Activated CD4-positive, alpha-beta T cell treated with anti-CD3 and anti-CD28 coated beads, Interleukin-2, amount 50 U/mL, for 1 hour (primary cell): ENCODE results near the gene CSNK2A1.
"Not testable (repeated sequence)": the region's sequence is repeated elsewhere in the genome, so short reads cannot be mapped to it uniquely, and the experiment has no call there.

Experiments
- DNase-seq: peaks from one replicate; pipeline ENCODE4 v3.0.0-alpha.2; 2020

Gene CSNK2A1

GRCh38 chr20:531608-532007 is 12.0 kb downstream of the CSNK2A1 start:
- no peak for DNase-seq

DNA sequence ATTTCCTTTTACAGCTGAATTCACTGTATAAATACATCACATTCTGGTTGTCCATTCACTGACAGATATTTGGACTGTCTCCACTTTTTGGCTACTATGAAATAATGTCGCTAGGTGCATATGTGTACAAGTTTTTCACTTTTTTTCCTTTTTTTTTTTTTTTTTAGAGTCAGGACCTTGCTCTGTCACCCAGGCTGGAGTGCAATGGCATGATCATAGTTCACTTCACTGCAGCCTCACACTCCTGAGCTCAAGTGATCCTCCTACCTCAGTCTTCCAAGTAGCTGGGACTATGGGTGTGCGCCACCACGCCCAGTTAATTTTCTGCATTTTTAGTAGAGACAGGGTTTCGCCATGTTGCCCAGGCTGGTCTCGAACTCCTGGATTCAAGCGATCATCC is 13.3 kb downstream of the CSNK2A1 start:
- no peak for DNase-seq

- DNase-seq, result no peak
Observed at GRCh38 chr20:528923-529604, 14.5 kb downstream of the CSNK2A1 start.

DNA sequence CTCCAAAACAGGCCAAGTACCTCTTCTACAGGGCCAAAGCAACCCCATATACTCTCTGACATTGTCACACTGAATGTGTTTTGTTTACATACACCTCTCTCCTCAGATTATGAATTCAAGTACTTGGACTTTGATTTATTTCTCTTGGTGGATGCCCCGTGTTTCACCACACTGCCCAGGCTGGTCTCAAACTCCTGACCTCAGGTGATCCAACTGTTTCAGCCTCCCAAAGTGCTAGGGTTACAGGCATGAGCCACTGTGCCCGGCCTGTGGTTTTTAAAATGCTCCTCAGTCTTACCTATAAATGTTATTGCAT is 16.1 kb downstream of the CSNK2A1 start:
- DNase-seq, result no peak

GRCh38 chr20:521860-522259 is 21.7 kb downstream of the CSNK2A1 start:
- DNase-seq, result no peak

- no peak for DNase-seq
Observed at GRCh38 chr20:519999-520398, 23.6 kb downstream of the CSNK2A1 start.

- DNase-seq, result no peak
Observed at GRCh38 chr20:517221-517620, 26.4 kb downstream of the CSNK2A1 start.

DNA sequence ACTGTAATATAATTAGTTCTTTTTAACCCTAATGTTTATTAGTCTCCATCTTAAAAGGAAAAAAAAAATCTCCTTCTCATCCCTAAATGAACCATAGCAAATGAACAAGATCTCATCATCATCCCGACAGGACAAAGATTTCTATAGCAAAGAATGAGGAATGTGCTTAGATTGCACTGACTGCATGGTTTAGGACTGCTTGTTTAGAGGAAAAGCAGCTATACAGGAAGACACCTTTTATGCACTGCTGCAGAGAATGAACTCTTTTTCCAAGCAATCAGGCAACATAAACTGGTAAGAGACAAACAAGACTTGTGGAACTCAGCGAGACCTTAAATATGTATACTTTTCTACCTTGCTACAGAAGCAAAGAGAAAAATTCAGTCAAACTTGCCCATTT is 26.8 kb downstream of the CSNK2A1 start:
- no peak for DNase-seq

DNA sequence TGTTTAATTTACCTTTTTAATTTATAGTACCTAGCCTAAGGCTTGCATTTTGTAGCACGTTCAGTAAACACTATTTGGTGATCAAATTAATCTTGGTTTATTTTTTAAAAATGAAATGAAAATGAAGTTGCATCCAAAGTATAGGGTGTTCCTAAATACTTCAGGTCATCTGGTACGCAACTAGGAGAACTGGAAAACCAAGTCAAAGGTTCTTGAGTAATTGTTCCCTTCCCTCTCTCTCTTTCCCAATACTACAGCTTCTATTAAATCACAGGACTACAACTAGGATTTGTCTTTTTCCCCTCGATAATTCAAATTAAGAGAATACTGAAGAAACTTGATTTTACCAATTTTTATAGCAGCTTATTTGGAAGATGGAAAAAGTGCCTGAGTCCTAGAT is 27.9 kb downstream of the CSNK2A1 start:
- no peak for DNase-seq

GRCh38 chr20:513429-513828 is 30.2 kb downstream of the CSNK2A1 start:
- no peak for DNase-seq

DNA sequence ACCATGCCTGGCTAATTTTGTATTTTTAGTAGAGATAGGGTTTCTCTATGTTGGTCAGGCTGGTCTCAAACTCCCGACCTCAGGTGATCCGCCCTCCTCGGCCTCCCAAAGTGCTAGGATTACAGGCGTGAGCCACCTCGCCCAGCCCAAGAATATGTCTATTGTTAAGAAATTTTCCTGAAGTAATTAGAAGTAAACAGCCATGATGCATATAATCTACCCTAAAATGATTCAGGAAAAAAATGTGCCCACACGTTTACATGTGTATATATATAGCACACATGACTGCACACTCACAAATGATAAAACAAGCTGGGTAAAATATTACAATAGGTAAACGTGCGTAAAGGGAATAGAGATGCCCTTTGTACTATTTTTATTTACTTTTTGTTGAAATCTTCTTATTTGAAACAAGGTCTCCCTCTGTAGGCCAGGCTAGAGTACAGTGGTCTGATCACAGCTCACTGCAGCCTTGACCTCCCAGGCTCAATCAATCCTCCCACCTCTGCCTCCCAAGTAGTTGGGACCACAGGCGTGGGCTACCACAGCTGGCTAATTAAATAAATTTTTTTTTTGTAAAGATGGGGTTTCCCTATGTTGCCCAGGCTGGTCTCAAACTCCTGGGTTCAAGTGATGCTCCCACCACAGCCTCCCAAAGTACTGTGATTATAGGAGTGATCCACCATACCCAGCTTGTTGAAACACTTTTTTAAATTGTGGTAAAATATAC is 33.1 kb downstream of the CSNK2A1 start:
- DNase-seq, result not testable (repeated sequence)

GRCh38 chr20:508364-508787 is 35.2 kb downstream of the CSNK2A1 start:
- DNase-seq, result not testable (repeated sequence)

GRCh38 chr20:507761-508332 is 35.7 kb downstream of the CSNK2A1 start:
- DNase-seq, result no peak

- DNase-seq, result no peak
Observed at GRCh38 chr20:507006-507758, 36.4 kb downstream of the CSNK2A1 start.

GRCh38 chr20:504632-505075 is 38.9 kb downstream of the CSNK2A1 start:
- DNase-seq, result no peak

GRCh38 chr20:503048-503737 is 40.4 kb downstream of the CSNK2A1 start:
- no peak for DNase-seq

DNA sequence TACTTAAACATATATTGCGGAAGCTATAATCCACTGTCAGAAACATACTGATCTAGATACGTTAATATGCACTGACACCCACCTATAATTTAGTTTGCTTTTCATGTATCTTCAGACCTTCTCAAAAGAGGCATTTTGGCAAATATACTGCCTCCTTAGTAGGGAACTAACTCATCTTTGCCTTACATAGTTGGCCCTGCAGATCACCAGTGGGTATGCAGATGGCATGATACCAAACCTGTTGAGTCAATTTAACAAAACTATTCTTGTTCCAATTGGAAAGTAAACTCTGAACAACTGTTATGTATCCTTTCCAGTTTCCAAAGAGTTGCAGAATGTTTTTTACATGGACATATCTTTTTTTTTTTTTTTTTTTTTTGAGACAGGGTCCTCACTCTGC is 45.6 kb downstream of the CSNK2A1 start:
- no peak for DNase-seq

DNA sequence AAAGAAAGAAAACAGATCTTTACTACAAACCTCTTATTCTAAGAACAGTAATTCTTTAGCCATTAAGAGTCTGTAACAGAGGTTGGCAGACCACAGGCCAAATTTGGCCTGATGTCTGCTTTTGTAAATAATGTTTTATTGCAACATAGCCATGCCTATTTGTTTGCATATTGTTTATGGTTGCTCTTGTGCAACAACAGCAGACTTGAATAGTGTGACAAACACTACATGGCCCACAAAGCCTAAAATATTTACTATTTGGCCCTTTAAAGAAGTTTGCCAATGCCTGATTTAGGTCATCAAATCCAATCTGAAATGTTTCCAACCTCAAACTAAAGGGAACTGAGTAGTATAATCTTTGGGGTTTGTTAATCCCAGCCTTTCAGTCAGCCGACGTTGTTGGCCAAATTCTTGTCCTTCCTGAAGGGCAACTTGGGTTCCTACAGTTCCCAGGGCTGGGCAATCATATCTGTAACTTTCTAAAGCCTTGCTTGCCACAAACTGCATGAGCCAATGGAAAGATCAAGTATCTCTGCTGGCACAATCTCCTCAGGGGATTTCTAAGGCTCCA is 47.4 kb downstream of the CSNK2A1 start:
- DNase-seq, result no peak

GRCh38 chr20:492159-492558 is 51.4 kb downstream of the CSNK2A1 start:
- no peak for DNase-seq

GRCh38 chr20:487655-488054 is 55.9 kb downstream of the CSNK2A1 start:
- DNase-seq, result no peak

DNA sequence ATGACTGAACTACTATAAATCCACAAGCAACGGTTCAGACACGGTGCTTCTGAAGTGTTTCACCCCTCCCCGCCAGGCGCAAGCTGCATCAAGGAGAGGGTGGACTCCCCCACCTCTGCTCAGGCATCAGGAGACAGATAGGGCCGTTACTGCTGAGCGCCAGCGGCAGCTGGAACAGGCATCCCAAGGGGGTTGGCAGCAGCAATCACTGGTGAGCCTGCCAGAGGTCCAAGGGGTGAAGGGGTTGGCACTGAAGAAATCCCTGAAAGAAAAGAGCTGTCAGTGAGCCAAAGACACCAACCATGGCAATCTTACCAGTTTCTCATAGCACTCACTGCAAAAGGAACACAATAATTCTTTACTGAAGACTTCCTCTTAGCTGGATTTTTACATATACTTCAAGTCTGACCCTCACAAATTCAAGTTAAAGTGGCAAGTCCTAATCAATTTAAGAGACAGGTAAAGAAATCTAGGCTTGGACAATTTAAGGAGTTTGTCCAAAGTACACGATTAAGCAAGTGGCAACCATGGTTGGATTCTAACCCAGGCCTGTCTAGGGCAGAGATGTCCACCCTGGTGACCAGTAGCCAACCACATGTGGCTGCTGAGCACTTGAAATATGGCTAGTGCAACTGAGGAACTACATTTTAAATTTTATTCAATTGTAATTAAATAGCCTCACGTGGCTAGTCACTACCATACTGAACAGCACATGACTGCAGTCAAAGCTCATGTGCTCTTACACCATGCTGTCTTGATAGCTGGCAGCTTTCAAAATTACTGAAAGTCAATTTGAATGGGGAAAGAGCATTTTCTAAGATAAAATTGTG is 59.6 kb downstream of the CSNK2A1 start:
- no peak for DNase-seq

GRCh38 chr20:481167-481566 is 62.4 kb downstream of the CSNK2A1 start:
- DNase-seq, result no peak
